HepG2 (cell line): ENCODE results near the gene RPL36AL. TPM values are rescaled to one million over a fixed set of nuclear protein-coding genes. Genes with fewer than 3 reads are reported as not detected.

Source experiments
- polyA plus RNA-seq, 8 experiments: library from polyadenylated mRNA; depleted of rRNA in 3 of 8; stranded (reverse) in 7 of 8; unstranded in 1 of 8; fragments of >200 nt; fragmentation: Illumina TruSeq in 4 of 8; extraction: Trizol in 4 of 8; gene quantifications; 2 replicates each; pipeline versions ENCODE4 v1.2.1 to v1.2.3, GENCODE V29; 2011 to 2016; ENCODE audit warnings: low read depth in 4 of 8, missing spikeins in 1 of 8, mixed read lengths in 1 of 8; ENCODE audit not compliant: insufficient read depth in 1 of 8
- small RNA-seq, 3 experiments: library from RNA; depleted of rRNA; stranded (forward); fragments of <200 nt; gene quantifications; one replicate each; pipeline ENCODE3, GENCODE V24; 2012; ENCODE audit warnings: low read depth in 2 of 3, low replicate concordance in 1 of 3; ENCODE audit not compliant: insufficient read length in 3 of 3, insufficient read depth in 2 of 3
- total RNA-seq, 5 experiments: library from RNA; depleted of rRNA; stranded (reverse); fragments of >200 nt; fragmentation: Illumina TruSeq; extraction: Trizol; gene quantifications; 2 replicates each; pipeline ENCODE4 v1.2.3, GENCODE V29; 2016; ENCODE audit warnings: low read depth in 1 of 5

RPL36AL gene
- total and polyA plus RNA-seq, 2 of the 13 experiments (the other 11 are each of a cell fraction or from before 2014, with no cell fraction given) = 90.0 to 294 TPM

Small RNA genes within 50 kb of the gene (small RNA-seq; reads per million reads assigned to genes)
- gene AL139099.3 (0 reads per million in 3 experiments), gene AL139099.4 (0 reads per million in 3 experiments), gene RF00019 (0 reads per million in 3 experiments)

Other genes with a start within 250 kb of the RPL36AL start
- 3,901 and 4,303 TPM in 2 replicates for gene RPS29, start 34.2 kb downstream of the RPL36AL start, total RNA-seq (2016; rRNA removed; fragmentation: Illumina TruSeq; extraction: Trizol)
- gene RPS29, start 34.2 kb downstream of the RPL36AL start, polyA plus RNA-seq (2011; rRNA removed) = 7,896 and 8,215 TPM in 2 replicates
- gene LRR1, start 21.7 kb downstream of the RPL36AL start, total RNA-seq (2016; rRNA removed; fragmentation: Illumina TruSeq; extraction: Trizol) = 36.2 and 49.8 TPM in 2 replicates
- gene LRR1, start 21.7 kb downstream of the RPL36AL start, polyA plus RNA-seq (2011; rRNA removed) = 3.9 and 7.0 TPM in 2 replicates
- 47.2 and 51.9 TPM in 2 replicates for gene MGAT2, start 173 bp upstream of the RPL36AL start, total RNA-seq (2016; rRNA removed; fragmentation: Illumina TruSeq; extraction: Trizol)
- gene MGAT2, start 173 bp upstream of the RPL36AL start, polyA plus RNA-seq (2011; rRNA removed) = 12.4 and 12.9 TPM in 2 replicates
- 13.6 and 17.9 TPM in 2 replicates for gene DNAAF2, start 14.6 kb upstream of the RPL36AL start, total RNA-seq (2016; rRNA removed; fragmentation: Illumina TruSeq; extraction: Trizol)
- gene DNAAF2, start 14.6 kb upstream of the RPL36AL start, polyA plus RNA-seq (2011; rRNA removed) = 6.1 TPM in 2 replicates
- gene POLE2, start 67.6 kb upstream of the RPL36AL start, total RNA-seq (2016; rRNA removed; fragmentation: Illumina TruSeq; extraction: Trizol) = 37.0 and 41.3 TPM in 2 replicates
- gene POLE2, start 67.6 kb upstream of the RPL36AL start, polyA plus RNA-seq (2011; rRNA removed) = 9.7 and 16.6 TPM in 2 replicates
- gene KLHDC1, start 72.5 kb upstream of the RPL36AL start, total RNA-seq (2016; rRNA removed; fragmentation: Illumina TruSeq; extraction: Trizol) = 0.11 TPM in 1 of 2 replicates, not detected in the other
- 0.08 TPM in 1 of 2 replicates, not detected in the other for gene KLHDC1, start 72.5 kb upstream of the RPL36AL start, polyA plus RNA-seq (2011; rRNA removed)
- 80.3 and 95.5 TPM in 2 replicates for gene KLHDC2, start 147.5 kb upstream of the RPL36AL start, total RNA-seq (2016; rRNA removed; fragmentation: Illumina TruSeq; extraction: Trizol)
- gene KLHDC2, start 147.5 kb upstream of the RPL36AL start, polyA plus RNA-seq (2011; rRNA removed) = 139 and 170 TPM in 2 replicates
- gene NEMF, start 232.2 kb upstream of the RPL36AL start, total RNA-seq (2016; rRNA removed; fragmentation: Illumina TruSeq; extraction: Trizol) = 57.9 and 62.5 TPM in 2 replicates
- 19.9 and 21.3 TPM in 2 replicates for gene NEMF, start 232.2 kb upstream of the RPL36AL start, polyA plus RNA-seq (2011; rRNA removed)